Lower leg skin (tissue), 4 donors: ENCODE data around the gene TERT. TPM values are rescaled to one million over a fixed set of nuclear protein-coding genes. Genes with fewer than 3 reads are reported as not detected.

Source experiments
- DNase-seq, 2 donors: peaks; one replicate each; pipeline ENCODE4 v3.0.0-alpha.2; 2019; ENCODE audit warnings: low spot score in 2 of 2
- H3K4me3 ChIP-seq: fragments of 200-600 bp; sonication (generic); 2 replicates; pipeline ENCODE4 v1.5.1; 2017; ENCODE audit warnings: mild to moderate bottlenecking, low read depth; ENCODE audit not compliant: poor library complexity, severe bottlenecking
- POLR2A ChIP-seq, 2 donors: fragments of 450-650 bp; IDR thresholded peaks; one replicate each; pipeline ENCODE4 v1.6.1; 2016 to 2017; ENCODE audit warnings: antibody characterized with exemption in 2 of 2, mild to moderate bottlenecking in 1 of 2, moderate library complexity in 1 of 2
- WGBS, 2 donors: methylation state at CpG; one replicate each; pipeline ENCODE4 v1.1.5; 2018; 5-methylcytosine and 5-hydroxymethylcytosine counted together
- intact Hi-C: fragments of 100-400 bp; cut with DNase I; formaldehyde crosslinking; loops from one replicate; pipeline ENCODE4 v1.15.0; 2023; ENCODE audit warnings: low total_unique reads
- total RNA-seq, 4 donors: library from RNA; depleted of rRNA; stranded (reverse); fragments of >200 nt; gene quantifications; one replicate each; pipeline ENCODE4 v1.1.0, GENCODE V29; 2016
- TF ChIP-seq, protein P1 (sequence below), 3 donors: fragments of 450-650 bp; IDR thresholded peaks; one replicate each; pipeline ENCODE4 v1.5.1; 2016; ENCODE audit warnings: antibody characterized with exemption in 3 of 3, mild to moderate bottlenecking in 3 of 3, moderate library complexity in 2 of 3

The TERT gene
- total RNA-seq, 4 donors from 2014 or later = 0.13 to 0.38 TPM; not detected in 2

- TF ChIP-seq POLR2A (IDR thresholded peaks at IDR 0.05) = no peak
- TF ChIP-seq, protein P1, sequence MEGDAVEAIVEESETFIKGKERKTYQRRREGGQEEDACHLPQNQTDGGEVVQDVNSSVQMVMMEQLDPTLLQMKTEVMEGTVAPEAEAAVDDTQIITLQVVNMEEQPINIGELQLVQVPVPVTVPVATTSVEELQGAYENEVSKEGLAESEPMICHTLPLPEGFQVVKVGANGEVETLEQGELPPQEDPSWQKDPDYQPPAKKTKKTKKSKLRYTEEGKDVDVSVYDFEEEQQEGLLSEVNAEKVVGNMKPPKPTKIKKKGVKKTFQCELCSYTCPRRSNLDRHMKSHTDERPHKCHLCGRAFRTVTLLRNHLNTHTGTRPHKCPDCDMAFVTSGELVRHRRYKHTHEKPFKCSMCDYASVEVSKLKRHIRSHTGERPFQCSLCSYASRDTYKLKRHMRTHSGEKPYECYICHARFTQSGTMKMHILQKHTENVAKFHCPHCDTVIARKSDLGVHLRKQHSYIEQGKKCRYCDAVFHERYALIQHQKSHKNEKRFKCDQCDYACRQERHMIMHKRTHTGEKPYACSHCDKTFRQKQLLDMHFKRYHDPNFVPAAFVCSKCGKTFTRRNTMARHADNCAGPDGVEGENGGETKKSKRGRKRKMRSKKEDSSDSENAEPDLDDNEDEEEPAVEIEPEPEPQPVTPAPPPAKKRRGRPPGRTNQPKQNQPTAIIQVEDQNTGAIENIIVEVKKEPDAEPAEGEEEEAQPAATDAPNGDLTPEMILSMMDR (IDR thresholded peaks at IDR 0.05) = no peak
- no peak overlapping the region for H3K4me3 ChIP-seq
- intact Hi-C loops = no loop called here
- no peak for DNase-seq
- WGBS, 2 donors = 81% methylated on average over 6 to 12 of the region's 12 CpGs
Measured at GRCh38 chr5:1223278-1223670, 71.6 kb downstream of the TERT start.

DNA sequence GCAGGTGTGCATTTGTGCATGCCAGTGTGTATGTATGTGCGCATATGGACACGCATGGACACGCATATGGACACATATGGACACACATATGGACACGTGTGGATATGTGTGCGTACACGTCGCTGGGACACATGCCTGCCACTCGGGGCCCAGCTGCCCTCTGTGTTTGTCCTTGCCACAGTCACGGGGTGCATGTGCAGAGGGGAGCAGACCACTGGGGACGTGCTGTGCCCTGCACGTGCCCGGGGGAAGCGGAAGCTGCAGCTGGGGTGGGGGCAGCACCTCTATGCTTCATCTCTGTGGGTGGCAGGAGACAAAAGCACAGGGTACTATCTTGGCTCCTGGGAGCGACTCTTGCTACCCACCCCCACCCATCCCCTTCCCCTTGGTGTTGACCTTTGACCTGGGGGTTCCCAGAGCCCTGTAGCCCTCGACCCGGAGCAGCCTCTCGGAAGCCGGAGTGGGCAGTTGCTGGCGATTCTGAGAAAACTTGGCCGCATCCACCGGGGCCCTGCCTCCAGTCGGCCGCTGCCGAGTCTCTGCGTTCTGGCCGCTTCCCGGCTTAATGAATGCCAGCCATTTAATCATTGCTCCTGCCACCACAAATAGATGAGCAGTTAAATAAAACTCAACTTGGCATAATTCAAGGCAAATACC lies 72.1 kb downstream of the TERT start:
- H3K4me3 ChIP-seq = no peak overlapping the region
- WGBS, 2 donors = 75 to 82% methylated on average over 21 to 27 of the region's 27 CpGs
- intact Hi-C loops = no loop called here
- no peak for DNase-seq
- TF ChIP-seq, protein P1 (IDR thresholded peaks at IDR 0.05) = no peak
- no peak for TF ChIP-seq POLR2A (IDR thresholded peaks at IDR 0.05)

GRCh38 chr5:1222147-1222546 lies 72.7 kb downstream of the TERT start:
- 94 to 95% methylated on average over 9 of the region's 9 CpGs for WGBS, 2 donors
- TF ChIP-seq, protein P1 (IDR thresholded peaks at IDR 0.05) = no peak
- no peak for TF ChIP-seq POLR2A (IDR thresholded peaks at IDR 0.05)
- intact Hi-C loops = no loop called here
- DNase-seq = no peak
- H3K4me3 ChIP-seq = no peak overlapping the region

DNA sequence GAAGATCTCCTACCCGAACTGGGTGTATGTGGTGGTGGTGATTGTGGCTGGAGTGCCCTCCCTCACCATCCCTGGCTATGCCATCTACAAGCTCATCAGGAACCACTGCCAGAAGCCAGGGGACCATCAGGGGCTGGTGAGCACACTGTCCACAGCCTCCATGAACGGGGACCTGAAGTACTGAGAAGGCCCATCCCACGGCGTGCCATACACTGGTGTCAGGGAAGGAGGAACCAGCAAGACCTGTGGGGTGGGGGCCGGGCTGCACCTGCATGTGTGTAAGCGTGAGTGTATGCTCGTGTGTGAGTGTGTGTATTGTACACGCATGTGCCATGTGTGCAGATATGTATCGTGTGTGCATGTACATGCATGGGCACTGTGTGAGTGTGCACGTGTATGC lies 73.1 kb downstream of the TERT start:
- 92% methylated on average over 10 of the region's 10 CpGs for WGBS, 2 donors
- intact Hi-C loops = no loop called here

DNA sequence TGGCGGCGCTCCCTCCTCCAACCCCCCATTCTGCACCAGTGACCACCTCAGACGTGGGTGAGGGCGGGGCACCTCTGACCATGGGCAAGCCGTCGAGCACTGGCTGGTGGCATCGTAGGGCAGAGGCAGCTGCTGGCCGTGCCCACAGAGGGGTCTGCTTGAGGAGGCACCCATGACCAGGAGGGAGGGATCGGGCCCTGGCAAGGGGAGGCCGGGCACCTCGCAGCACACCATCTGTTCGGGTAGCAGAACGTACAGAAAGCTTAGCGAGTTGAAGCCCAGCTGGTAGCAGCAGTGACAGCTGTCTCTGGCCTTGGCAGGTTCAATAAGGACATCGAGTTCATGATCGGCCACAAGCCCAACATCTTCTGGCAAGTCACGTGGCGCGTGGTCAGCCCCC lies 74.0 kb downstream of the TERT start:
- TF ChIP-seq, protein P1 (IDR thresholded peaks at IDR 0.05) = no peak
- no peak for TF ChIP-seq POLR2A (IDR thresholded peaks at IDR 0.05)
- DNase-seq = no peak
- intact Hi-C loops = no loop called here
- H3K4me3 ChIP-seq = no peak overlapping the region
- 85 to 88% methylated on average over 19 of the region's 19 CpGs for WGBS, 2 donors

More for the DNA sequence above, 73.1 kb downstream of the TERT start:
- TF ChIP-seq, protein P1 (IDR thresholded peaks at IDR 0.05) = no peak
- TF ChIP-seq POLR2A (IDR thresholded peaks at IDR 0.05) = no peak
- DNase-seq = no peak
- no peak overlapping the region for H3K4me3 ChIP-seq

DNA sequence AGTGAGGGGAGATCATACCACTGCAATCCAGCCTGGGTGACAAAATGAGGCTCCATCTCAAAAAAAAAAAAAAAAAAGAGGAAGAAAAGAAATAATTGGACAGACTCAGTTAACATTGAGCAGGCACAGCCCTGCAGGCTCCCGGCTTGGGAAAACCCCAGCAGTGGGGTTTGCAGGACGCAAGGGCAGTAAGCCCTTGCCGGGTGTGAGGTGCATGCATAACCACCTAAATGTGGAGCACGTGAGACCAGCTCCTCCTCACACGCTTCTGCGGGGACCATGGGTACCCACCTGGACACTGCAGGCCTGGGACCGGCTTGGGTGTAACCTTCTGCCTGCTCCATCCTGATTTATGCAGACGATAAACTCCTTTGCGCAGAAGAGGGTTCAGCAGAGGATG lies 74.5 kb downstream of the TERT start:
- 82 to 84% methylated on average over 9 of the region's 9 CpGs for WGBS, 2 donors
- DNase-seq = no peak
- H3K4me3 ChIP-seq = no peak overlapping the region
- intact Hi-C loops = no loop called here
- TF ChIP-seq POLR2A (IDR thresholded peaks at IDR 0.05) = no peak
- TF ChIP-seq, protein P1 (IDR thresholded peaks at IDR 0.05) = no peak
